Measurements from ENCODE around the gene CDH10. TPM values are rescaled to one million over a fixed set of nuclear protein-coding genes. Genes with fewer than 3 reads are reported as not detected.

CDH10 gene
- polyA plus RNA-seq, 1 of the 3 experiments (the other 2 are of a cell fraction), result 0.10 TPM

GRCh38 chr5:24510523-24510988 is 134.2 kb downstream of the CDH10 start:
- no peak overlapping the region for H2AFZ ChIP-seq (ENCODE audit: low read depth)
- ChIA-PET CTCF (no interaction called here), POLR2A (no interaction called here)
- H3K9me2 ChIP-seq, result no peaks in the 10 kb centered on the region
- H3K79me2 ChIP-seq (ENCODE audit: insufficient read depth), result no peaks in the 10 kb centered on the region
- no peaks in the 10 kb centered on the region for H3K36me3 ChIP-seq (replicated peaks in 1 of 2; ENCODE audit: control insufficient read depth in 1 of 2, insufficient read depth in 2 of 2, low read length in 1 of 2)
- DNase-seq, result no peak
- TF ChIP-seq SIN3A (IDR thresholded peaks at IDR 0.05; ENCODE audit: borderline replicate concordance, low read depth, low read length) (no peak), TAF1 (IDR thresholded peaks at IDR 0.05; ENCODE audit: borderline replicate concordance, low read depth, low read length) (no peak), REST (IDR thresholded peaks at IDR 0.05; ENCODE audit: low read depth, low read length) (no peak), EZH2phosphoT487 (IDR thresholded peaks at IDR 0.05; ENCODE audit: borderline replicate concordance, low read depth) (no peak), SMC3 (IDR thresholded peaks at IDR 0.05; ENCODE audit: low read depth, low read length) (no peak), FOXJ3 (CRISPR knock-in tag; IDR thresholded peaks at IDR 0.05) (no peak), USF1 (IDR thresholded peaks at IDR 0.05; ENCODE audit: borderline replicate concordance, low read depth) (no peak), GABPA (IDR thresholded peaks at IDR 0.05; ENCODE audit: low read depth) (no peak), ELF1 (IDR thresholded peaks at IDR 0.05) (no peak), RFX5 (IDR thresholded peaks at IDR 0.05; ENCODE audit: low read length) (no peak), ZBTB33 (IDR thresholded peaks at IDR 0.05; ENCODE audit: borderline replicate concordance, low read depth) (no peak), TCF12 (IDR thresholded peaks at IDR 0.05) (no peak), JUND (IDR thresholded peaks at IDR 0.05) (no peak)
- no peaks in the 10 kb centered on the region for H3F3A ChIP-seq (replicated peaks; ENCODE audit: insufficient read depth)
- H3K9me3 ChIP-seq, result no peaks in the 10 kb centered on the region
- no peak overlapping the region for H3K4me2 ChIP-seq
- H3K27ac ChIP-seq (ENCODE audit: low read depth in 2 of 2, low read length in 1 of 2), result no peak overlapping the region
- no peaks in the 10 kb centered on the region for H4K20me1 ChIP-seq (ENCODE audit: insufficient read depth)
- no peak overlapping the region for H3K4me3 ChIP-seq (ENCODE audit: low read depth in 2 of 2, low read length in 1 of 2)
- H3K9ac ChIP-seq, result no peak overlapping the region
- H3K4me1 ChIP-seq (ENCODE audit: control insufficient read depth in 1 of 2, insufficient read depth in 2 of 2, low read depth in 1 of 2, low read length in 1 of 2), result no peaks in the 10 kb centered on the region
- H3K27me3 ChIP-seq (ENCODE audit: insufficient read depth), result 0 out of 2 replicates have a peak, but pooled peaks cover 8% of the 10 kb centered on the region
